Gastroesophageal sphincter (tissue), 3 donors: ENCODE data around the gene COQ6.

ENCODE experiments used
- POLR2A ChIP-seq, 2 donors: fragments of 450-650 bp; IDR thresholded peaks; one replicate each; pipeline ENCODE4 v1.6.1; 2017; ENCODE audit warnings: antibody characterized with exemption in 2 of 2, mild to moderate bottlenecking in 2 of 2, moderate library complexity in 1 of 2
- TF ChIP-seq, protein P1 (sequence below), 4 experiments: fragments of 200-600 bp in 2 of 4; fragments of 450-650 bp in 2 of 4; sonication (generic) in 1 of 4; IDR thresholded peaks; one replicate each; pipeline ENCODE4 v1.5.1; 2017 to 2019; ENCODE audit warnings: antibody characterized with exemption in 4 of 4, mild to moderate bottlenecking in 2 of 4, moderate library complexity in 2 of 4

GRCh38 chr14:73998726-73999125 is 48.6 kb downstream of the COQ6 start:
- no peak for TF ChIP-seq POLR2A (IDR thresholded peaks at IDR 0.05)
- TF ChIP-seq, protein P1, sequence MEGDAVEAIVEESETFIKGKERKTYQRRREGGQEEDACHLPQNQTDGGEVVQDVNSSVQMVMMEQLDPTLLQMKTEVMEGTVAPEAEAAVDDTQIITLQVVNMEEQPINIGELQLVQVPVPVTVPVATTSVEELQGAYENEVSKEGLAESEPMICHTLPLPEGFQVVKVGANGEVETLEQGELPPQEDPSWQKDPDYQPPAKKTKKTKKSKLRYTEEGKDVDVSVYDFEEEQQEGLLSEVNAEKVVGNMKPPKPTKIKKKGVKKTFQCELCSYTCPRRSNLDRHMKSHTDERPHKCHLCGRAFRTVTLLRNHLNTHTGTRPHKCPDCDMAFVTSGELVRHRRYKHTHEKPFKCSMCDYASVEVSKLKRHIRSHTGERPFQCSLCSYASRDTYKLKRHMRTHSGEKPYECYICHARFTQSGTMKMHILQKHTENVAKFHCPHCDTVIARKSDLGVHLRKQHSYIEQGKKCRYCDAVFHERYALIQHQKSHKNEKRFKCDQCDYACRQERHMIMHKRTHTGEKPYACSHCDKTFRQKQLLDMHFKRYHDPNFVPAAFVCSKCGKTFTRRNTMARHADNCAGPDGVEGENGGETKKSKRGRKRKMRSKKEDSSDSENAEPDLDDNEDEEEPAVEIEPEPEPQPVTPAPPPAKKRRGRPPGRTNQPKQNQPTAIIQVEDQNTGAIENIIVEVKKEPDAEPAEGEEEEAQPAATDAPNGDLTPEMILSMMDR (IDR thresholded peaks at IDR 0.05): no peak
